Panc1 (cell line): ENCODE data around the gene MAP2. TPM values are rescaled to one million over a fixed set of nuclear protein-coding genes. Genes with fewer than 3 reads are reported as not detected.

Experiments used
- ATAC-seq: fragments of 200-7000 bp; cut with Tn5 transposase; 2 replicates; pipeline ENCODE4 v1.9.1; 2020; ENCODE audit warnings: mild to moderate bottlenecking, moderate library complexity
- BruUV-seq: library from RNA; stranded (reverse); fragments of 400-500 nt; replicated peaks from 2 replicates; lab custom pipeline; 2021; lab: Mats Ljungman, UMichigan
- CTCF ChIA-PET: fragments of 300-600 bp; sonication (Branson Sonifier 250); formaldehyde crosslinking; loops from one replicate; lab custom pipeline; 2022; ENCODE audit warnings: antibody characterized with exemption; lab: Charles Lee
- POLR2A ChIA-PET: fragments of 300-600 bp; sonication (Branson Sonifier 250); formaldehyde crosslinking; loops from one replicate; lab custom pipeline; 2022; ENCODE audit warnings: antibody characterized with exemption; lab: Charles Lee
- DNase-seq: peaks from one replicate; pipeline ENCODE4 v3.0.0-alpha.2; 2010; ENCODE audit warnings: low read depth, low spot score
- H3K27ac ChIP-seq: 2 replicates; pipeline ENCODE4 v1.5.1; 2011; ENCODE audit warnings: mild to moderate bottlenecking, low read length, inconsistent platforms
- H3K27me3 ChIP-seq: fragments of 200-500 bp; sonication (Bioruptor generic); 2 replicates; pipeline ENCODE4 v1.6.0; 2014; ENCODE audit warnings: low read length, inconsistent platforms; ENCODE audit not compliant: control insufficient read depth, insufficient read depth
- H3K36me3 ChIP-seq: fragments of 200-500 bp; sonication (Bioruptor generic); 2 replicates; pipeline ENCODE4 v1.5.1; 2014; ENCODE audit warnings: inconsistent platforms, mild to moderate bottlenecking, low read length, moderate library complexity; ENCODE audit not compliant: control insufficient read depth, insufficient read depth
- H3K4me1 ChIP-seq: 2 replicates; pipeline ENCODE4 v1.5.1; 2011; ENCODE audit warnings: inconsistent platforms, mild to moderate bottlenecking, low read length, moderate library complexity; ENCODE audit not compliant: control insufficient read depth, insufficient read depth
- H3K4me3 ChIP-seq, 2 experiments: 2 replicates each; pipeline ENCODE4 v1.5.1; 2011 to 2012; ENCODE audit warnings: low read depth in 2 of 2, low read length in 2 of 2, mild to moderate bottlenecking in 2 of 2, inconsistent platforms in 1 of 2, moderate library complexity in 1 of 2
- H3K9me3 ChIP-seq: fragments of 200-500 bp; sonication (Bioruptor generic); 2 replicates; pipeline ENCODE4 v1.5.1; 2014; ENCODE audit warnings: low read depth, mild to moderate bottlenecking, inconsistent platforms, low read length, moderate library complexity; ENCODE audit not compliant: control insufficient read depth, insufficient read depth
- POLR2AphosphoS5 ChIP-seq: IDR thresholded peaks from 2 replicates; pipeline ENCODE4 v1.6.1; 2012; ENCODE audit warnings: mild to moderate bottlenecking, low read depth, low read length, moderate library complexity
- REST ChIP-seq, 2 experiments: IDR thresholded peaks; 2 replicates each; pipeline ENCODE4 v1.6.1; 2011 to 2012; ENCODE audit warnings: low read depth in 2 of 2, control low read depth in 1 of 2, low read length in 1 of 2, mild to moderate bottlenecking in 1 of 2, moderate library complexity in 1 of 2; ENCODE audit not compliant: insufficient read depth in 1 of 2
- SIN3A ChIP-seq: IDR thresholded peaks from 2 replicates; pipeline ENCODE4 v1.6.1; 2012; ENCODE audit warnings: low read depth, mild to moderate bottlenecking, low read length, moderate library complexity, borderline replicate concordance; ENCODE audit not compliant: insufficient read depth
- TCF7L2 ChIP-seq: IDR thresholded peaks from 2 replicates; pipeline ENCODE4 v1.6.1; 2011; ENCODE audit warnings: mild to moderate bottlenecking, low read depth, low read length, inconsistent platforms
- in situ Hi-C: cut with HindIII; loops from 2 replicates; pipeline ENCODE4 v1.10.0; 2016; ENCODE audit warnings: low sequenced_read_pairs, low pct_unique_long_range_greater_than_20kb
- intact Hi-C: fragments of 100-400 bp; cut with micrococcal nuclease; formaldehyde crosslinking; loops from one replicate; pipeline ENCODE4 v1.10.0; 2022; ENCODE audit not compliant: unreplicated experiment
- total RNA-seq: library from RNA; stranded (reverse); gene quantifications from one replicate; pipeline ENCODE4 v1.2.1, GENCODE V29; 2021; ENCODE audit not compliant: unreplicated experiment
- TF ChIP-seq, protein P1 (sequence below): fragments of 450-650 bp; IDR thresholded peaks from 2 replicates; pipeline ENCODE4 v1.5.1; 2017; ENCODE audit warnings: mild to moderate bottlenecking

MAP2 gene
- total RNA-seq, 1 experiment from 2014 or later = 44.9 TPM

GRCh38 chr2:209391776-209392401 is 32.0 kb upstream of the MAP2 start:
- ATAC-seq = no peak

GRCh38 chr2:209395229-209395628 is 28.6 kb upstream of the MAP2 start:
- POLR2A ChIA-PET = no interaction called here

More at GRCh38 chr2:209391776-209392401, 32.0 kb upstream of the MAP2 start:
- intact Hi-C loops = no loop called here
- ChIA-PET CTCF (no interaction called here), POLR2A (no interaction called here)
- in situ Hi-C loops = no loop called here
- Histone ChIP-seq H3K27ac (peak overlapping the region; percentile 20; the same call in 1 of the 2 replicates), H3K36me3 (no peaks in the 10 kb centered on the region), H3K4me1 (peaks cover 4% of the 10 kb centered on the region; the same call in 1 of the 2 replicates), H3K9me3 (peaks cover 4% of the 10 kb centered on the region; the same call in 1 of the 2 replicates), H3K4me3 (no peak overlapping the region), H3K27me3 (no peaks in the 10 kb centered on the region)
- no peak for TF ChIP-seq SIN3A
- TF ChIP-seq REST (IDR thresholded peaks at IDR 0.05; ENCODE audit: insufficient read depth in 1 of 2, low read depth in 2 of 2, low read length in 1 of 2) = no peak
- no TSS peak for BruUV-seq
- no peak for DNase-seq

More at GRCh38 chr2:209395229-209395628, 28.6 kb upstream of the MAP2 start:
- DNase-seq = no peak
- H3K4me1 ChIP-seq = peaks cover 4% of the 10 kb centered on the region; the same call in 1 of the 2 replicates
- intact Hi-C loops (no loop called here), in situ Hi-C loops (no loop called here)
- ATAC-seq = no peak
- BruUV-seq = no TSS peak
- H3K27ac ChIP-seq = no peak overlapping the region
- CTCF ChIA-PET = no interaction called here
- TF ChIP-seq TCF7L2 (no peak), REST (IDR thresholded peaks at IDR 0.05; ENCODE audit: insufficient read depth in 1 of 2, low read depth in 2 of 2, low read length in 1 of 2) (no peak), SIN3A (no peak), POLR2AphosphoS5 (no peak)
- TF ChIP-seq, protein P1, sequence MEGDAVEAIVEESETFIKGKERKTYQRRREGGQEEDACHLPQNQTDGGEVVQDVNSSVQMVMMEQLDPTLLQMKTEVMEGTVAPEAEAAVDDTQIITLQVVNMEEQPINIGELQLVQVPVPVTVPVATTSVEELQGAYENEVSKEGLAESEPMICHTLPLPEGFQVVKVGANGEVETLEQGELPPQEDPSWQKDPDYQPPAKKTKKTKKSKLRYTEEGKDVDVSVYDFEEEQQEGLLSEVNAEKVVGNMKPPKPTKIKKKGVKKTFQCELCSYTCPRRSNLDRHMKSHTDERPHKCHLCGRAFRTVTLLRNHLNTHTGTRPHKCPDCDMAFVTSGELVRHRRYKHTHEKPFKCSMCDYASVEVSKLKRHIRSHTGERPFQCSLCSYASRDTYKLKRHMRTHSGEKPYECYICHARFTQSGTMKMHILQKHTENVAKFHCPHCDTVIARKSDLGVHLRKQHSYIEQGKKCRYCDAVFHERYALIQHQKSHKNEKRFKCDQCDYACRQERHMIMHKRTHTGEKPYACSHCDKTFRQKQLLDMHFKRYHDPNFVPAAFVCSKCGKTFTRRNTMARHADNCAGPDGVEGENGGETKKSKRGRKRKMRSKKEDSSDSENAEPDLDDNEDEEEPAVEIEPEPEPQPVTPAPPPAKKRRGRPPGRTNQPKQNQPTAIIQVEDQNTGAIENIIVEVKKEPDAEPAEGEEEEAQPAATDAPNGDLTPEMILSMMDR = no peak
- H3K9me3 ChIP-seq = peaks cover 4% of the 10 kb centered on the region; the same call in 1 of the 2 replicates
- no peaks in the 10 kb centered on the region for H3K36me3 ChIP-seq
- H3K4me3 ChIP-seq = no peak overlapping the region
- no peaks in the 10 kb centered on the region for H3K27me3 ChIP-seq
